Measurements from ENCODE around the gene PRPF40A.

DNA sequence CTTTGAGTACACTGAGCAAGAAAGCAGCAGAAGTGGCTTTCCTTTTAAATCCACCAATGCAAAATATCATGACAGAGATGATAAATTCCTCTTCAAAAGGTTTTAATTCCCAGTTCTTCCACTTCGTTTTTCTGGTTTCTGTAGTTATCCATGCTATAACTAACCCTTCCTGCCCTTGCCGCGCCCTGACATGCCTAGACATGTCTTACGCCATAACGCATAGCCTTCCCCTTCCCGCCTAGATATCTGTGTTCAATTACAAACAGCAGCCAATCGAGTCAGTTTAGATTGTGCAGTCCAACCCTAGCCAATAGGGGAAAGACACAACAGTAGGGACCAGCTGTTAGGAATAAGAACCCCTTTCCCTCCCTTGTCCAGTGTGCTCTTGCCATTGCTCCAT lies 16.1 kb downstream of the PRPF40A start:
- no peak for TF ChIP-seq GATA2 (IDR thresholded peaks at IDR 0.05; ENCODE audit: low read depth, low read length)
- no peak for TF ChIP-seq GATA3 (IDR thresholded peaks at IDR 0.05; ENCODE audit: low read depth, low read length)
